Measurements from ENCODE around the gene GREB1. TPM values are rescaled to one million over a fixed set of nuclear protein-coding genes. Genes with fewer than 3 reads are reported as not detected.
A peak's percentile ranks its signal among the peaks of the same experiment; 100 is the strongest.

GREB1 gene
- total RNA-seq, 1 donor from 2014 or later, result 50.5 TPM

GRCh38 chr2:11642972-11643371 is 109.1 kb downstream of the GREB1 start:
- Mint-ChIP-seq H3K36me3 (peaks cover 8% of the 10 kb centered on the region), H3K27me3 (no peaks in the 10 kb centered on the region), H3K27ac (no peak overlapping the region), H3K4me1 (ENCODE audit: unreplicated experiment) (no peaks in the 10 kb centered on the region), H3K4me3 (no peak overlapping the region), H3K9me3 (no peaks in the 10 kb centered on the region)
- DNase-seq (ENCODE audit: extremely low spot score, unreplicated experiment), result no peak
- no peak for TF ChIP-seq CTCF (conservative IDR thresholded peaks at IDR 0.05)

GRCh38 chr2:11644293-11644692 is 110.4 kb downstream of the GREB1 start:
- Mint-ChIP-seq H3K4me3 (no peak overlapping the region), H3K4me1 (ENCODE audit: unreplicated experiment) (no peaks in the 10 kb centered on the region), H3K27ac (no peak overlapping the region), H3K36me3 (peaks cover 8% of the 10 kb centered on the region), H3K9me3 (no peaks in the 10 kb centered on the region), H3K27me3 (no peaks in the 10 kb centered on the region)
- DNase-seq (ENCODE audit: extremely low spot score, unreplicated experiment), result no peak
- no peak for TF ChIP-seq CTCF (conservative IDR thresholded peaks at IDR 0.05)

GRCh38 chr2:11646530-11646929 is 112.7 kb downstream of the GREB1 start:
- DNase-seq (ENCODE audit: extremely low spot score, unreplicated experiment), result no peak
- Mint-ChIP-seq H3K36me3 (no peaks in the 10 kb centered on the region), H3K4me3 (no peak overlapping the region), H3K27me3 (no peaks in the 10 kb centered on the region), H3K4me1 (ENCODE audit: unreplicated experiment) (no peaks in the 10 kb centered on the region), H3K9me3 (no peaks in the 10 kb centered on the region), H3K27ac (no peak overlapping the region)
- no peak for TF ChIP-seq CTCF (conservative IDR thresholded peaks at IDR 0.05)

GRCh38 chr2:11647834-11648600 is 114.2 kb downstream of the GREB1 start:
- no peaks in the 10 kb centered on the region for H3K9me3 Mint-ChIP-seq
- no peaks in the 10 kb centered on the region for H3K36me3 Mint-ChIP-seq
- H3K27me3 Mint-ChIP-seq, result no peaks in the 10 kb centered on the region
- DNase-seq (ENCODE audit: extremely low spot score, unreplicated experiment), result no peak
- H3K4me3 Mint-ChIP-seq, result no peak overlapping the region
- H3K27ac Mint-ChIP-seq, result no peak overlapping the region
- peak; percentile 28 for TF ChIP-seq CTCF (conservative IDR thresholded peaks at IDR 0.05)
- no peaks in the 10 kb centered on the region for H3K4me1 Mint-ChIP-seq (ENCODE audit: unreplicated experiment)

- H3K4me3 Mint-ChIP-seq, result no peak overlapping the region
- TF ChIP-seq CTCF (conservative IDR thresholded peaks at IDR 0.05), result no peak
- no peak overlapping the region for H3K27ac Mint-ChIP-seq
- no peak for DNase-seq (ENCODE audit: extremely low spot score, unreplicated experiment)
- no peaks in the 10 kb centered on the region for H3K9me3 Mint-ChIP-seq
- H3K36me3 Mint-ChIP-seq, result no peaks in the 10 kb centered on the region
- no peaks in the 10 kb centered on the region for H3K4me1 Mint-ChIP-seq (ENCODE audit: unreplicated experiment)
- H3K27me3 Mint-ChIP-seq, result no peaks in the 10 kb centered on the region
Measured at GRCh38 chr2:11649093-11649492, 115.2 kb downstream of the GREB1 start.
